DND-41 (cell line): ENCODE measurements around the gene CEP162.

Experiments
- EZH2 ChIP-seq: IDR thresholded peaks from 3 replicates; pipeline ENCODE4 v1.6.1; 2012; ENCODE audit warnings: borderline replicate concordance, low read depth, mild to moderate bottlenecking, moderate library complexity, low read length, inconsistent platforms; ENCODE audit not compliant: severe bottlenecking
- TF ChIP-seq, protein P1 (sequence below): IDR thresholded peaks from 2 replicates; pipeline ENCODE4 v1.5.1; 2012; ENCODE audit warnings: borderline replicate concordance, low read length, moderate library complexity, mild to moderate bottlenecking; ENCODE audit not compliant: poor library complexity, severe bottlenecking; ENCODE audit errors: extremely low read depth

DNA sequence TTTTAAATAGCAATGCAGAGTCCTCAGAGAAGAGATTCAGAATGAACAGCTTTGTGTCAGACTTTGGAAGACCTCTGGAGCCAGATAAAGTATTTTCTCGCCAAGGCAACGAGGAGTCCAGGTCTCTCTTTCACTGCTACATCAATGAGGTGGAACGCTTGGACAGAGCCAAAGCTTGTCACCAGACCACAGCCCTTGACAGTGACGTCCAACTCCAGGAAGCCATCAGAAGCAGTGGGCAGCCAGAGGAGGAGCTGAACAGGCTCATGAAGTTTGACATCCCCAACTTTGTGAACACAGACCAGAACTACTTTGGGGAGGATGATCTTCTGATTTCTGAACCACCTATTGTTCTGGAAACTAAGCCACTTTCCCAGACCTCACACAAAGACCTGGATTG lies 138.4 kb downstream of the CEP162 start:
- TF ChIP-seq, protein P1, sequence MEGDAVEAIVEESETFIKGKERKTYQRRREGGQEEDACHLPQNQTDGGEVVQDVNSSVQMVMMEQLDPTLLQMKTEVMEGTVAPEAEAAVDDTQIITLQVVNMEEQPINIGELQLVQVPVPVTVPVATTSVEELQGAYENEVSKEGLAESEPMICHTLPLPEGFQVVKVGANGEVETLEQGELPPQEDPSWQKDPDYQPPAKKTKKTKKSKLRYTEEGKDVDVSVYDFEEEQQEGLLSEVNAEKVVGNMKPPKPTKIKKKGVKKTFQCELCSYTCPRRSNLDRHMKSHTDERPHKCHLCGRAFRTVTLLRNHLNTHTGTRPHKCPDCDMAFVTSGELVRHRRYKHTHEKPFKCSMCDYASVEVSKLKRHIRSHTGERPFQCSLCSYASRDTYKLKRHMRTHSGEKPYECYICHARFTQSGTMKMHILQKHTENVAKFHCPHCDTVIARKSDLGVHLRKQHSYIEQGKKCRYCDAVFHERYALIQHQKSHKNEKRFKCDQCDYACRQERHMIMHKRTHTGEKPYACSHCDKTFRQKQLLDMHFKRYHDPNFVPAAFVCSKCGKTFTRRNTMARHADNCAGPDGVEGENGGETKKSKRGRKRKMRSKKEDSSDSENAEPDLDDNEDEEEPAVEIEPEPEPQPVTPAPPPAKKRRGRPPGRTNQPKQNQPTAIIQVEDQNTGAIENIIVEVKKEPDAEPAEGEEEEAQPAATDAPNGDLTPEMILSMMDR = no peak
- TF ChIP-seq EZH2 = no peak
